Measurements from ENCODE around the gene DYNC2I2.

Gene DYNC2I2

GRCh38 chr9:128704356-128704670 is 47.7 kb upstream of the DYNC2I2 start:
- Histone ChIP-seq H3K36me3 (ENCODE audit: low read length) (no peaks in the 10 kb centered on the region), H4K20me1 (ENCODE audit: low read depth, low read length) (no peaks in the 10 kb centered on the region), H2AFZ (ENCODE audit: low read depth, low read length, severe bottlenecking) (no peak overlapping the region), H3K9me2 (replicated peaks; ENCODE audit: insufficient read depth, low read length) (no peaks in the 10 kb centered on the region), H3K79me2 (ENCODE audit: insufficient read depth, low read length) (peaks cover 9% of the 10 kb centered on the region; the same call in 1 of the 2 replicates), H3K27ac (ENCODE audit: low read depth, low read length) (no peak overlapping the region), H3K4me3 (ENCODE audit: insufficient read depth, low read length, poor library complexity, severe bottlenecking) (no peak overlapping the region), H3K9ac (ENCODE audit: low read length) (no peak overlapping the region), H3K27me3 (ENCODE audit: low read length) (no peaks in the 10 kb centered on the region), H3F3A (ENCODE audit: insufficient read depth) (peaks cover 9% of the 10 kb centered on the region), H3K9me3 (ENCODE audit: insufficient read depth, low read length) (no peaks in the 10 kb centered on the region), H3K4me2 (ENCODE audit: low read depth, low read length, poor library complexity, severe bottlenecking) (no peak overlapping the region)
- TF ChIP-seq CTCF (IDR thresholded peaks at IDR 0.05; ENCODE audit: insufficient read depth, low read length, poor library complexity, severe bottlenecking) (no peak), EZH2phosphoT487 (conservative IDR thresholded peaks at IDR 0.05; ENCODE audit: low read length) (no peak)

- TF ChIP-seq EZH2phosphoT487 (conservative IDR thresholded peaks at IDR 0.05; ENCODE audit: low read length): no peak
- no peak for TF ChIP-seq CTCF (IDR thresholded peaks at IDR 0.05; ENCODE audit: insufficient read depth, low read length, poor library complexity, severe bottlenecking)
- Histone ChIP-seq H2AFZ (ENCODE audit: low read depth, low read length, severe bottlenecking) (peak overlapping the region; percentile 98), H3K4me2 (ENCODE audit: low read depth, low read length, poor library complexity, severe bottlenecking) (peak overlapping the region; percentile 72)
Observed at GRCh38 chr9:128703616-128704355, 47.1 kb upstream of the DYNC2I2 start.

GRCh38 chr9:128702949-128703615 is 46.4 kb upstream of the DYNC2I2 start:
- peak overlapping the region; percentile 87 for H3K4me3 ChIP-seq (ENCODE audit: insufficient read depth, low read length, poor library complexity, severe bottlenecking)
- H4K20me1 ChIP-seq (ENCODE audit: low read depth, low read length): no peaks in the 10 kb centered on the region
- peaks cover 9% of the 10 kb centered on the region; the same call in 1 of the 2 replicates for H3K79me2 ChIP-seq (ENCODE audit: insufficient read depth, low read length)
- peak overlapping the region; percentile 98 for H2AFZ ChIP-seq (ENCODE audit: low read depth, low read length, severe bottlenecking)
- TF ChIP-seq CTCF (IDR thresholded peaks at IDR 0.05; ENCODE audit: insufficient read depth, low read length, poor library complexity, severe bottlenecking): no peak
- TF ChIP-seq EZH2phosphoT487 (conservative IDR thresholded peaks at IDR 0.05; ENCODE audit: low read length): no peak
- H3K9me2 ChIP-seq (replicated peaks; ENCODE audit: insufficient read depth, low read length): no peaks in the 10 kb centered on the region
- H3K36me3 ChIP-seq (ENCODE audit: low read length): no peaks in the 10 kb centered on the region
- H3K9me3 ChIP-seq (ENCODE audit: insufficient read depth, low read length): no peaks in the 10 kb centered on the region
- peak overlapping the region; percentile 90 for H3K9ac ChIP-seq (ENCODE audit: low read length)
- peak overlapping the region; percentile 52 for H3K27ac ChIP-seq (ENCODE audit: low read depth, low read length)
- no peaks in the 10 kb centered on the region for H3K27me3 ChIP-seq (ENCODE audit: low read length)
- H3F3A ChIP-seq (ENCODE audit: insufficient read depth): peaks cover 14% of the 10 kb centered on the region
- H3K4me2 ChIP-seq (ENCODE audit: low read depth, low read length, poor library complexity, severe bottlenecking): peak overlapping the region; percentile 72

More at GRCh38 chr9:128703616-128704355, 47.1 kb upstream of the DYNC2I2 start:
- H3K27me3 ChIP-seq (ENCODE audit: low read length): no peaks in the 10 kb centered on the region
- no peaks in the 10 kb centered on the region for H3K36me3 ChIP-seq (ENCODE audit: low read length)
- H3K9me3 ChIP-seq (ENCODE audit: insufficient read depth, low read length): no peaks in the 10 kb centered on the region
- peak overlapping the region; percentile 90 for H3K9ac ChIP-seq (ENCODE audit: low read length)
- peaks cover 11% of the 10 kb centered on the region for H3F3A ChIP-seq (ENCODE audit: insufficient read depth)
- H3K79me2 ChIP-seq (ENCODE audit: insufficient read depth, low read length): peaks cover 9% of the 10 kb centered on the region; the same call in 1 of the 2 replicates
- no peaks in the 10 kb centered on the region for H4K20me1 ChIP-seq (ENCODE audit: low read depth, low read length)
- no peaks in the 10 kb centered on the region for H3K9me2 ChIP-seq (replicated peaks; ENCODE audit: insufficient read depth, low read length)
- H3K27ac ChIP-seq (ENCODE audit: low read depth, low read length): peak overlapping the region; percentile 52; the same call in 1 of the 2 replicates
- peak overlapping the region; percentile 87 for H3K4me3 ChIP-seq (ENCODE audit: insufficient read depth, low read length, poor library complexity, severe bottlenecking)
